Measurements from ENCODE around the gene GABBR2. TPM values are rescaled to one million over a fixed set of nuclear protein-coding genes. Genes with fewer than 3 reads are reported as not detected.

The GABBR2 gene
- total and polyA plus RNA-seq, 12 donors: under 0.01 to 1.3 (median 0.45) TPM

- DNase-seq: no peak
- Histone ChIP-seq H3K27me3 (peaks cover 0 to 36% (median 12%) of the 10 kb centered on the region in 7 donors), H3K9me3 (no peaks in the 10 kb centered on the region), H3K36me3 (no peaks in the 10 kb centered on the region), H3K4me3 (no peak overlapping the region), H3K4me1 (no peaks in the 10 kb centered on the region), H3K27ac (no peak overlapping the region)
- intact Hi-C loops (cut with DNase I): loop anchor here in 2 of 10 donors (5.0 to 10.0 kb wide), 2 partner anchors 60 to 393 kb away; no protein-coding TSS in a partner anchor
- no peak for TF ChIP-seq CTCF (IDR thresholded peaks at IDR 0.05)
- WGBS, 2 donors: 77 to 81% methylated on average over 2 of the region's 2 CpGs
- ATAC-seq: no peak
Observed at GRCh38 chr9:98614941-98615340, 93.8 kb downstream of the GABBR2 start.

DNA sequence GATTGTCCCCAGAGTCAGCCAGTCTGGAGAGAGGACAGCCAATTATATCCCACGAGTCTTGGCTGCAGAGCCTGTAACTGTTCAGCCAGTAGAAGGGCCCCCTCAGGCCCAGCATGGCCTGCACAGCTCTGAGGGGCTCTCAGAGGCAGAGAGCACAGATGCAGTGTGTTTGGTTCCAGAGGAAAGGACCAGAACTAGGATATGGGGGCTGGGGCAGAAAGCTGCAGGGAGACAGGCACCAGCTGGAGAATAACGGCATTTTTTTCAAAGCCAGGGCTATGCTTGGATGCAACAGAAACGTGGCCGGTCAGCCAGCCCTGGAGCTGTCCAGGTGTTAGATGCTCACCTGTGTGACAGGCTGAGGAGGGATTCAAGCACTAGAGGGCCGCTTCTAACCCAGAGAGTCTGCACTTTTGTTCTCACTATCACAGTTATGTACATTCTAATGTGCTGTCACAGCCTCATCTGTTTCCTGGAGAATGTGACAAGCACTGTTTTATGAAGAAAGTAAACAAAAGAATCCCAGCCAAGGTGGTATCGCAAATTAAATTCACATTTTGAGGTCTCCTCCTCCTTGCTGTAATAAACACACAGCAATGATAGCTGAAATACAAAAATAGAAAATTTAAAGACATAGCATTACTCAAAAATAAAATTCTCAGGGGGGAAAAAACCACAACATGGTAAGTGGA lies 96.5 kb downstream of the GABBR2 start:
- no peaks in the 10 kb centered on the region for H3K4me1 ChIP-seq
- no peak overlapping the region for H3K27ac ChIP-seq
- ATAC-seq (no peak), DNase-seq (no peak)
- intact Hi-C loops (cut with DNase I): loop anchor here in 1 of 10 donors (10.0 kb wide), 1 partner anchor 63 kb away; no protein-coding TSS in a partner anchor
- 49 to 53% methylated on average over 6 of the region's 6 CpGs for WGBS, 2 donors
- H3K9me3 ChIP-seq: no peaks in the 10 kb centered on the region
- H3K36me3 ChIP-seq: no peaks in the 10 kb centered on the region
- no peak overlapping the region for H3K4me3 ChIP-seq
- TF ChIP-seq CTCF (IDR thresholded peaks at IDR 0.05): no peak
- H3K27me3 ChIP-seq: peaks cover 0 to 30% (median 6%) of the 10 kb centered on the region in 7 donors

- no peaks in the 10 kb centered on the region for H3K9me3 ChIP-seq
- H3K36me3 ChIP-seq: no peaks in the 10 kb centered on the region
- H3K27me3 ChIP-seq: peaks cover 0 to 23% (median 4%) of the 10 kb centered on the region in 7 donors
- no peak for ATAC-seq
- TF ChIP-seq CTCF (IDR thresholded peaks at IDR 0.05): no peak
- intact Hi-C loops (cut with DNase I): loop anchor here in 1 of 10 donors (10.0 kb wide), 1 partner anchor 63 kb away; no protein-coding TSS in a partner anchor
- 66 to 75% methylated on average over 2 of the region's 2 CpGs for whole genome bisulfite sequencing, 2 donors
- no peak overlapping the region for H3K4me3 ChIP-seq
- DNase-seq: no peak
- no peak overlapping the region for H3K27ac ChIP-seq
- H3K4me1 ChIP-seq: no peaks in the 10 kb centered on the region
Observed at GRCh38 chr9:98611319-98611718, 97.4 kb downstream of the GABBR2 start.

GRCh38 chr9:98610711-98611110 lies 98.0 kb downstream of the GABBR2 start:
- Histone ChIP-seq H3K4me3 (no peak overlapping the region), H3K27me3 (peaks cover 0 to 17% (median 0%) of the 10 kb centered on the region in 7 donors), H3K4me1 (no peaks in the 10 kb centered on the region), H3K9me3 (no peaks in the 10 kb centered on the region), H3K27ac (no peak overlapping the region), H3K36me3 (no peaks in the 10 kb centered on the region)
- intact Hi-C loops (cut with DNase I): loop anchor here in 1 of 10 donors (10.0 kb wide), 1 partner anchor 64 kb away; no protein-coding TSS in a partner anchor
- no peak for TF ChIP-seq CTCF (IDR thresholded peaks at IDR 0.05)
- no peak for DNase-seq
- ATAC-seq: no peak
- WGBS, 2 donors: 54 to 65% methylated on average over 5 of the region's 5 CpGs
